CD4-positive, alpha-beta T cell treated with Interleukin-15 for 1 hour (primary cell): ENCODE results near the gene KCNJ6.
A peak's percentile ranks its signal among the peaks of the same experiment; 100 is the strongest.

ENCODE experiments used
- DNase-seq: peaks from one replicate; pipeline ENCODE4 v3.0.0-alpha.2; 2020

KCNJ6 gene

GRCh38 chr21:37904856-37905255, 11.4 kb downstream of the KCNJ6 start:
- DNase-seq = no peak

GRCh38 chr21:37903396-37903795, 12.9 kb downstream of the KCNJ6 start:
- DNase-seq = no peak

GRCh38 chr21:37899146-37899545, 17.1 kb downstream of the KCNJ6 start:
- DNase-seq = no peak

- no peak for DNase-seq
Observed at GRCh38 chr21:37896788-37897187, 19.5 kb downstream of the KCNJ6 start.

- no peak for DNase-seq
Observed at GRCh38 chr21:37891972-37892371, 24.3 kb downstream of the KCNJ6 start.

GRCh38 chr21:37888659-37889058, 27.6 kb downstream of the KCNJ6 start:
- no peak for DNase-seq

GRCh38 chr21:37886726-37887299, 29.4 kb downstream of the KCNJ6 start:
- DNase-seq = no peak

- DNase-seq = no peak
Observed at GRCh38 chr21:37886120-37886519, 30.1 kb downstream of the KCNJ6 start.

- no peak for DNase-seq
Observed at GRCh38 chr21:37878946-37879660, 37.2 kb downstream of the KCNJ6 start.

GRCh38 chr21:37877888-37878684, 38.2 kb downstream of the KCNJ6 start:
- DNase-seq = no peak

GRCh38 chr21:37877171-37877570, 39.1 kb downstream of the KCNJ6 start:
- DNase-seq = no peak

- no peak for DNase-seq
Observed at GRCh38 chr21:37876561-37876960, 39.7 kb downstream of the KCNJ6 start.

- DNase-seq = no peak
Observed at GRCh38 chr21:37874904-37875780, 41.1 kb downstream of the KCNJ6 start.

- DNase-seq = no peak
Observed at GRCh38 chr21:37874481-37874880, 41.8 kb downstream of the KCNJ6 start.

GRCh38 chr21:37873655-37874054, 42.6 kb downstream of the KCNJ6 start:
- no peak for DNase-seq

- DNase-seq = no peak
Observed at GRCh38 chr21:37871121-37871862, 45.0 kb downstream of the KCNJ6 start.

- DNase-seq = no peak
Observed at GRCh38 chr21:37870221-37870620, 46.0 kb downstream of the KCNJ6 start.

- DNase-seq = no peak
Observed at GRCh38 chr21:37869661-37870060, 46.6 kb downstream of the KCNJ6 start.

GRCh38 chr21:37868446-37869295, 47.6 kb downstream of the KCNJ6 start:
- DNase-seq = no peak

GRCh38 chr21:37866027-37866426, 50.2 kb downstream of the KCNJ6 start:
- peak; percentile 58 for DNase-seq

- no peak for DNase-seq
Observed at GRCh38 chr21:37865156-37865555, 51.1 kb downstream of the KCNJ6 start.
